ENCODE measurements around the gene ARID1B.

Gene ARID1B

GRCh38 chr6:156786652-156787051 is 9.5 kb downstream of the ARID1B start:
- Histone ChIP-seq H3K4me2 (ENCODE audit: low read length) (no peak overlapping the region), H2BK12ac (ENCODE audit: low read length) (no peak overlapping the region), H3K27me3 (ENCODE audit: insufficient read depth, low read length) (no peaks in the 10 kb centered on the region), H3K79me2 (ENCODE audit: control insufficient read depth, insufficient read depth, low read length, poor library complexity) (peaks cover 10% of the 10 kb centered on the region), H3K36me3 (ENCODE audit: control insufficient read depth in 1 of 2, insufficient read depth in 2 of 2, low read length in 2 of 2) (peaks cover 2 to 5% of the 10 kb centered on the region in 2 experiments), H3K18ac (ENCODE audit: low read length) (no peak overlapping the region), H4K8ac (ENCODE audit: low read depth, low read length) (no peak overlapping the region), H3K27ac (ENCODE audit: low read depth, low read length) (no peak overlapping the region), H2BK120ac (ENCODE audit: insufficient read depth, low read length, poor library complexity) (no peak overlapping the region), H3K4ac (ENCODE audit: low read depth, low read length) (peak overlapping the region; percentile 87), H4K12ac (ENCODE audit: low read depth, low read length) (no peak overlapping the region), H3K9me3 (ENCODE audit: insufficient read depth, low read depth, low read length) (no peaks in the 10 kb centered on the region), H3K79me1 (ENCODE audit: low read length) (no peaks in the 10 kb centered on the region), H4K91ac (ENCODE audit: low read depth, low read length) (no peak overlapping the region), H3K4me1 (ENCODE audit: control insufficient read depth in 1 of 2, insufficient read depth in 2 of 2, low read length in 2 of 2) (no peaks in the 10 kb centered on the region), H2AFZ (ENCODE audit: insufficient read depth, low read length, poor library complexity) (no peak overlapping the region), H3K14ac (ENCODE audit: low read length) (no peak overlapping the region), H3K23ac (ENCODE audit: low read length) (no peak overlapping the region), H3K9ac (ENCODE audit: low read length) (no peak overlapping the region), H2AK5ac (ENCODE audit: low read length) (no peak overlapping the region), H2BK5ac (ENCODE audit: low read depth, low read length, poor library complexity) (no peak overlapping the region), H3K4me3 (ENCODE audit: low read depth, low read length) (no peak overlapping the region)
- no peak for DNase-seq
- no CpG with 5 or more reads among the region's 4 CpGs for WGBS (ENCODE audit: extremely low coverage, insufficient coverage, insufficient read length)

GRCh38 chr6:156787569-156788492 is 10.7 kb downstream of the ARID1B start:
- H3K36me3 ChIP-seq (ENCODE audit: control insufficient read depth in 1 of 2, insufficient read depth in 2 of 2, low read length in 2 of 2), result peaks cover 2 to 5% of the 10 kb centered on the region in 2 experiments
- no peaks in the 10 kb centered on the region for H3K79me1 ChIP-seq (ENCODE audit: low read length)
- no peaks in the 10 kb centered on the region for H3K4me1 ChIP-seq (ENCODE audit: control insufficient read depth in 1 of 2, insufficient read depth in 2 of 2, low read length in 2 of 2)
- H3K4ac ChIP-seq (ENCODE audit: low read depth, low read length), result peak overlapping the region; percentile 89
- no peak overlapping the region for H2AK5ac ChIP-seq (ENCODE audit: low read length)
- H3K4me3 ChIP-seq (ENCODE audit: low read depth, low read length), result no peak overlapping the region
- no peak for DNase-seq
- peaks cover 11% of the 10 kb centered on the region for H3K79me2 ChIP-seq (ENCODE audit: control insufficient read depth, insufficient read depth, low read length, poor library complexity)
- no peak overlapping the region for H2BK12ac ChIP-seq (ENCODE audit: low read length)
- H3K14ac ChIP-seq (ENCODE audit: low read length), result no peak overlapping the region
- H3K4me2 ChIP-seq (ENCODE audit: low read length), result no peak overlapping the region
- no peak overlapping the region for H4K8ac ChIP-seq (ENCODE audit: low read depth, low read length)
- H2BK5ac ChIP-seq (ENCODE audit: low read depth, low read length, poor library complexity), result no peak overlapping the region
- no peak overlapping the region for H3K9ac ChIP-seq (ENCODE audit: low read length)
- no CpG with 5 or more reads among the region's 5 CpGs for WGBS (ENCODE audit: extremely low coverage, insufficient coverage, insufficient read length)
- H3K9me3 ChIP-seq (ENCODE audit: insufficient read depth, low read depth, low read length), result no peaks in the 10 kb centered on the region
- H3K27ac ChIP-seq (ENCODE audit: low read depth, low read length), result no peak overlapping the region
- H3K18ac ChIP-seq (ENCODE audit: low read length), result no peak overlapping the region
- H3K23ac ChIP-seq (ENCODE audit: low read length), result no peak overlapping the region
- no peak overlapping the region for H2BK120ac ChIP-seq (ENCODE audit: insufficient read depth, low read length, poor library complexity)
- no peak overlapping the region for H4K12ac ChIP-seq (ENCODE audit: low read depth, low read length)
- no peak overlapping the region for H2AFZ ChIP-seq (ENCODE audit: insufficient read depth, low read length, poor library complexity)
- no peak overlapping the region for H4K91ac ChIP-seq (ENCODE audit: low read depth, low read length)
- no peaks in the 10 kb centered on the region for H3K27me3 ChIP-seq (ENCODE audit: insufficient read depth, low read length)

- Histone ChIP-seq H3K18ac (ENCODE audit: low read length) (no peak overlapping the region), H3K9me3 (ENCODE audit: insufficient read depth, low read depth, low read length) (no peaks in the 10 kb centered on the region), H3K27ac (ENCODE audit: low read depth, low read length) (no peak overlapping the region), H3K14ac (ENCODE audit: low read length) (no peak overlapping the region), H3K23ac (ENCODE audit: low read length) (no peak overlapping the region), H3K36me3 (ENCODE audit: control insufficient read depth in 1 of 2, insufficient read depth in 2 of 2, low read length in 2 of 2) (peaks cover 2 to 5% of the 10 kb centered on the region in 2 experiments), H3K27me3 (ENCODE audit: insufficient read depth, low read length) (no peaks in the 10 kb centered on the region), H2BK5ac (ENCODE audit: low read depth, low read length, poor library complexity) (no peak overlapping the region), H2AFZ (ENCODE audit: insufficient read depth, low read length, poor library complexity) (no peak overlapping the region), H2BK12ac (ENCODE audit: low read length) (no peak overlapping the region), H3K9ac (ENCODE audit: low read length) (no peak overlapping the region), H4K91ac (ENCODE audit: low read depth, low read length) (no peak overlapping the region), H3K4me2 (ENCODE audit: low read length) (no peak overlapping the region), H2BK120ac (ENCODE audit: insufficient read depth, low read length, poor library complexity) (no peak overlapping the region), H4K12ac (ENCODE audit: low read depth, low read length) (no peak overlapping the region), H3K4me1 (ENCODE audit: control insufficient read depth in 1 of 2, insufficient read depth in 2 of 2, low read length in 2 of 2) (no peaks in the 10 kb centered on the region), H2AK5ac (ENCODE audit: low read length) (no peak overlapping the region), H3K79me1 (ENCODE audit: low read length) (no peaks in the 10 kb centered on the region), H3K4ac (ENCODE audit: low read depth, low read length) (peak overlapping the region; percentile 22), H3K4me3 (ENCODE audit: low read depth, low read length) (no peak overlapping the region), H3K79me2 (ENCODE audit: control insufficient read depth, insufficient read depth, low read length, poor library complexity) (peaks cover 13% of the 10 kb centered on the region), H4K8ac (ENCODE audit: low read depth, low read length) (no peak overlapping the region)
- no peak for DNase-seq
- no CpG with 5 or more reads among the region's 7 CpGs for WGBS (ENCODE audit: extremely low coverage, insufficient coverage, insufficient read length)
Observed at GRCh38 chr6:156789081-156789943, 12.1 kb downstream of the ARID1B start.

- no peak overlapping the region for H2BK5ac ChIP-seq (ENCODE audit: low read depth, low read length, poor library complexity)
Observed at GRCh38 chr6:156790711-156791319, 13.6 kb downstream of the ARID1B start.

More at GRCh38 chr6:156790711-156791319, 13.6 kb downstream of the ARID1B start:
- peaks cover 2 to 3% of the 10 kb centered on the region in 2 experiments for H3K36me3 ChIP-seq (ENCODE audit: control insufficient read depth in 1 of 2, insufficient read depth in 2 of 2, low read length in 2 of 2)
- no peaks in the 10 kb centered on the region for H3K79me1 ChIP-seq (ENCODE audit: low read length)
- no peak overlapping the region for H3K18ac ChIP-seq (ENCODE audit: low read length)
- H3K4me1 ChIP-seq (ENCODE audit: control insufficient read depth in 1 of 2, insufficient read depth in 2 of 2, low read length in 2 of 2), result no peaks in the 10 kb centered on the region
- H3K79me2 ChIP-seq (ENCODE audit: control insufficient read depth, insufficient read depth, low read length, poor library complexity), result peaks cover 11% of the 10 kb centered on the region
- no peaks in the 10 kb centered on the region for H3K9me3 ChIP-seq (ENCODE audit: insufficient read depth, low read depth, low read length)
- no peak overlapping the region for H4K12ac ChIP-seq (ENCODE audit: low read depth, low read length)
- no peak overlapping the region for H3K4me3 ChIP-seq (ENCODE audit: low read depth, low read length)
- H3K27ac ChIP-seq (ENCODE audit: low read depth, low read length), result no peak overlapping the region
- no peak for DNase-seq
- H2AFZ ChIP-seq (ENCODE audit: insufficient read depth, low read length, poor library complexity), result no peak overlapping the region
- no CpG with 5 or more reads among the region's 3 CpGs for WGBS (ENCODE audit: extremely low coverage, insufficient coverage, insufficient read length)
- no peak overlapping the region for H3K14ac ChIP-seq (ENCODE audit: low read length)
- H4K8ac ChIP-seq (ENCODE audit: low read depth, low read length), result no peak overlapping the region
- no peak overlapping the region for H2BK12ac ChIP-seq (ENCODE audit: low read length)
- H2AK5ac ChIP-seq (ENCODE audit: low read length), result no peak overlapping the region
- H4K91ac ChIP-seq (ENCODE audit: low read depth, low read length), result no peak overlapping the region
- H3K9ac ChIP-seq (ENCODE audit: low read length), result no peak overlapping the region
- H3K27me3 ChIP-seq (ENCODE audit: insufficient read depth, low read length), result no peaks in the 10 kb centered on the region
- H3K4ac ChIP-seq (ENCODE audit: low read depth, low read length), result peak overlapping the region; percentile 57
- H2BK120ac ChIP-seq (ENCODE audit: insufficient read depth, low read length, poor library complexity), result no peak overlapping the region
- H3K23ac ChIP-seq (ENCODE audit: low read length), result no peak overlapping the region
- H3K4me2 ChIP-seq (ENCODE audit: low read length), result no peak overlapping the region

Data from trophoblast cell (in vitro differentiated cells and primary cell).